Measurements from ENCODE around the gene PINLYP. TPM values are rescaled to one million over a fixed set of nuclear protein-coding genes. Genes with fewer than 3 reads are reported as not detected.

Gene PINLYP
- total RNA-seq, 2 experiments from 2014 or later = 9.7 to 12.3 TPM

DNA sequence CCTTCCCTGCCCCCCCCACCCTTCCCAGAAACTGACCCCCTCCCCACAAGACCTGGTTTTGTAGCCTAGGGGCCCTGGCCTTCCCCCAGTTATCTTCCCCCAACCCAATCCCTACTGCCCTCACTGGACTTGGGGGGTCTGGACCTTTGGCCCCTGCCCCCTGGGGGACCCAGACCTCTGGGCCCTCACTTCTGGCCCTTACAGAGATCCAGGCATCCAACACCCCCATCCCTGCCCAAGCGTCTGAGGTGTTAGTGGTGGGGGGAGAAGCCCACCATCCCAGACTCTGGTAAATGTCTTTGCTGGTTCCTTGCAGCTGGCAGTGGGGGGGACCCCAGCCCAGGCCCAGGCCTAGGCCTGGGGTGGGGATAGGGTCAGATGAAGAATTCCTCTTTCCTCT is 47.4 kb downstream of the PINLYP start:
- CTCF ChIA-PET = interaction anchor here (1.4 kb wide), 1 partner anchor 28 kb away, joined by 5 read pairs; no protein-coding TSS in a partner anchor
- ATAC-seq = no peak
- DNase-seq = no peak
- H3K27ac Mint-ChIP-seq = no peak overlapping the region
- peaks cover 25% of the 10 kb centered on the region for H3K4me1 Mint-ChIP-seq (ENCODE audit: low read depth)
- peaks cover 3% of the 10 kb centered on the region for H3K36me3 Mint-ChIP-seq (ENCODE audit: low read depth)
- intact Hi-C loops (cut with micrococcal nuclease) = no loop called here
- no peak overlapping the region for H3K4me3 Mint-ChIP-seq
- H3K27me3 Mint-ChIP-seq = peaks cover 7% of the 10 kb centered on the region
- POLR2A ChIA-PET = interaction anchor here (1.2 kb wide), 1 partner anchor 23 kb away, joined by 3 read pairs; no protein-coding TSS in a partner anchor
- no peaks in the 10 kb centered on the region for H3K9me3 Mint-ChIP-seq
- TF ChIP-seq, protein P1, sequence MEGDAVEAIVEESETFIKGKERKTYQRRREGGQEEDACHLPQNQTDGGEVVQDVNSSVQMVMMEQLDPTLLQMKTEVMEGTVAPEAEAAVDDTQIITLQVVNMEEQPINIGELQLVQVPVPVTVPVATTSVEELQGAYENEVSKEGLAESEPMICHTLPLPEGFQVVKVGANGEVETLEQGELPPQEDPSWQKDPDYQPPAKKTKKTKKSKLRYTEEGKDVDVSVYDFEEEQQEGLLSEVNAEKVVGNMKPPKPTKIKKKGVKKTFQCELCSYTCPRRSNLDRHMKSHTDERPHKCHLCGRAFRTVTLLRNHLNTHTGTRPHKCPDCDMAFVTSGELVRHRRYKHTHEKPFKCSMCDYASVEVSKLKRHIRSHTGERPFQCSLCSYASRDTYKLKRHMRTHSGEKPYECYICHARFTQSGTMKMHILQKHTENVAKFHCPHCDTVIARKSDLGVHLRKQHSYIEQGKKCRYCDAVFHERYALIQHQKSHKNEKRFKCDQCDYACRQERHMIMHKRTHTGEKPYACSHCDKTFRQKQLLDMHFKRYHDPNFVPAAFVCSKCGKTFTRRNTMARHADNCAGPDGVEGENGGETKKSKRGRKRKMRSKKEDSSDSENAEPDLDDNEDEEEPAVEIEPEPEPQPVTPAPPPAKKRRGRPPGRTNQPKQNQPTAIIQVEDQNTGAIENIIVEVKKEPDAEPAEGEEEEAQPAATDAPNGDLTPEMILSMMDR (IDR thresholded peaks at IDR 0.05) = no peak

DNA sequence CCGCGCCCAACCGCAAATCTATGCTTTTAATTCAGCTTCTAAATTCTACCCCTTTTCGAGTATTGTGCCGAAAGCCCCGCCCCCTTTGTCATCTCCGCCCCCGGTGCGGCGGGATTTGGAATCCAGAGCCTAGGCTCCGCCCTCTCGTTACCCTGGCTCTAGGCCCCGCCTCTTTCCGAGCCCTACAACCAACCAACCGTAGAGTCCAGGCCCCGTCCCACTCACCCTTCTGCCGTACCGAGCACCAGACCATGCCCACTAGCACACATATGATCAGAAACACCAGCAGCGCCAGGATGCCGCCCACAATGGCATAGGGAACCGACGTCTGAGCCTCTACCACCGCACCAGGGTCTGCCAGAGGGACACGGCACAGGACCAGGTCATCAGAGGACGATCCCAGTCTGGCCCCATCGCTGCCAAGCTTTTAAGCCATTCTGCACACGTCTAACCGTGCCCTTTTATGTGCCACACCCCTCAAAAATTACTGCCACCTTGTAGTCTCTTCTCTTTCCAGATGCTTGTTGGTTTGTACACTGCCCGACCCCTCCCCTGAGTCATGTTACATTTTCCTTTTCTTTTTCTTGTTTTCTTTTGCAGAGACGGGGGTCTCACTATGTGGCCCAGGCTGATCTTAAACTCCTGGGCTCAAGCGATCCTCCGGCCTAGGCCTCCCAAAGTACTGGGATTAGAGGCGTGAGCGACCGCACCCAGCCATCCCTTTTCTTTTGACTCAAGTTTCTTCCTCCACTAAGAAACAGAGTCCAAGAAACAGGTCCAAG is 48.5 kb downstream of the PINLYP start:
- CTCF ChIA-PET = interaction anchor here (1.4 kb wide), 2 partner anchors 29 to 69 kb away, joined by 4 to 5 read pairs; no protein-coding TSS in a partner anchor
- Mint-ChIP-seq H3K27me3 (peaks cover 7% of the 10 kb centered on the region), H3K36me3 (ENCODE audit: low read depth) (peaks cover 3% of the 10 kb centered on the region), H3K4me1 (ENCODE audit: low read depth) (peaks cover 22% of the 10 kb centered on the region), H3K27ac (no peak overlapping the region), H3K9me3 (no peaks in the 10 kb centered on the region), H3K4me3 (no peak overlapping the region)
- ATAC-seq (no peak), DNase-seq (peak; percentile 33)
- POLR2A ChIA-PET = interaction anchor here (1.2 kb wide), 1 partner anchor 24 kb away, joined by 3 read pairs; no protein-coding TSS in a partner anchor
- intact Hi-C loops (cut with micrococcal nuclease) = no loop called here
- TF ChIP-seq, protein P1 (IDR thresholded peaks at IDR 0.05) = no peak

DNA sequence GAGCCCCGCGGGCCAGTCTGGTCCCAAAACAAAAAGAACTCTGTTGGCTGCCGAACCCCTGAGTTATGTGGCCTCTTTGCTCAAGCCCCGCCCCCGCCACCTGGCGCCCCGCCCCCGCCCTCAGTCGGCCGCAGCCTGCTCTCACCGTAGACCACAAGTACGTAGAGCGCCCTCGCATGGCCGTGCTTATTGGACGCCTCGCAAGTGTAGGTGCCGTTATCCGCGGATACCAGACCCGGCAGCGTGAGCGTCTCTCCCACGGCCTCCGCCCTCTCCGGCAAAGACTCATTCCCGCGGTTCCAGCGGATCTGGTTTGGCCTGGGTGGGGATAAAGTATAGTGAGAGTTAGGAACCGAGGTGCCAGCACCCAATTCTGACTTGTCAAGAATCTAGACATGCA is 49.3 kb downstream of the PINLYP start:
- TF ChIP-seq, protein P1 (IDR thresholded peaks at IDR 0.05) = peak; percentile 47
- POLR2A ChIA-PET = no interaction called here
- H3K27ac Mint-ChIP-seq = no peak overlapping the region
- ATAC-seq (peak; percentile 92), DNase-seq (peak; percentile 97)
- CTCF ChIA-PET = interaction anchor here (1.0 to 1.6 kb wide), 4 partner anchors 30 to 178 kb away, joined by 3 to 4 read pairs (median 4); no protein-coding TSS in a partner anchor
- intact Hi-C loops (cut with micrococcal nuclease) = no loop called here
- no peaks in the 10 kb centered on the region for H3K9me3 Mint-ChIP-seq
- no peak overlapping the region for H3K4me3 Mint-ChIP-seq
- peaks cover 7% of the 10 kb centered on the region for H3K27me3 Mint-ChIP-seq
- H3K4me1 Mint-ChIP-seq (ENCODE audit: low read depth) = peaks cover 21% of the 10 kb centered on the region
- H3K36me3 Mint-ChIP-seq (ENCODE audit: low read depth) = peaks cover 3% of the 10 kb centered on the region

DNA sequence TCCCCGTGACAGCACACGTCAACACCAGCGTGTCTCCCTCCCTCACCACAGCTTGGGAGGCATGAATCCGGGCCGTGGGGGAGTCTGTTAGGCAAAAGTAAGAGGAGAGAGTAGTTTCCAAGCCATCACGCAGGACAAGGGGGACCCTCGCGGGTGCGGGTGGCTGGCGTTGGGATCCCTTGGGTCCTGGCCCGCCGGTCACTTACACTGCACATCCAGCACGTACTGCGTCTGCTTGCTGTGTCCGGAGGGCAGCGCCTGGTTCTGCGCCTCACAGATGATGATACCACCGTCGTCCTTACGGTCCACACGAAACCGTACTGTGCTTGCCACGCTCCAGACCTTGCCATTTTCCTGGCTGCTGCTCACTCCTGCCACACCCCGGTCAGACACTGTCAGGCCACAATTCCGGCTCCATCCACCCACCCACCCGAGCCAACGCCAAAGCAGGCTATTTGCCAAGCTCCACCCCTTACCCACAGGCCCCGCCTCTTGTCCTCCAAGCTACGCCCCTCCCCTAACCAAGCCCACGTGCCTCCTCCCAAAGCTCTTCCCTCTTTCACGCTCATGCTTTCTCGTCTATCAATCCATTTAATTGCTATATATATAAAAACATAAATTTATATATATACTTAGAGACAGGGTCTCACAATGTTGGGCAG is 50.4 kb downstream of the PINLYP start:
- TF ChIP-seq, protein P1 (IDR thresholded peaks at IDR 0.05) = no peak
- no peaks in the 10 kb centered on the region for H3K9me3 Mint-ChIP-seq
- peaks cover 7% of the 10 kb centered on the region for H3K27me3 Mint-ChIP-seq
- ChIA-PET POLR2A (interaction anchor here (0.5 to 0.9 kb wide), 2 partner anchors 93 to 148 kb away, joined by 3 read pairs; partner anchors contain the start of gene ZNF575), CTCF (interaction anchor here (1.0 to 1.6 kb wide), 4 partner anchors 31 to 179 kb away, joined by 3 to 4 read pairs (median 4); no protein-coding TSS in a partner anchor)
- ATAC-seq (peak; percentile 32), DNase-seq (peak; percentile 36)
- no peak overlapping the region for H3K4me3 Mint-ChIP-seq
- H3K4me1 Mint-ChIP-seq (ENCODE audit: low read depth) = peaks cover 14% of the 10 kb centered on the region
- no peaks in the 10 kb centered on the region for H3K36me3 Mint-ChIP-seq (ENCODE audit: low read depth)
- H3K27ac Mint-ChIP-seq = no peak overlapping the region
- intact Hi-C loops (cut with micrococcal nuclease) = no loop called here

Data from activated CD8-positive, alpha-beta T cell treated with anti-CD3 and anti-CD28 coated beads for 36 hours (primary cell).